ENCODE measurements around the gene SOHLH1.

SOHLH1 gene

DNA sequence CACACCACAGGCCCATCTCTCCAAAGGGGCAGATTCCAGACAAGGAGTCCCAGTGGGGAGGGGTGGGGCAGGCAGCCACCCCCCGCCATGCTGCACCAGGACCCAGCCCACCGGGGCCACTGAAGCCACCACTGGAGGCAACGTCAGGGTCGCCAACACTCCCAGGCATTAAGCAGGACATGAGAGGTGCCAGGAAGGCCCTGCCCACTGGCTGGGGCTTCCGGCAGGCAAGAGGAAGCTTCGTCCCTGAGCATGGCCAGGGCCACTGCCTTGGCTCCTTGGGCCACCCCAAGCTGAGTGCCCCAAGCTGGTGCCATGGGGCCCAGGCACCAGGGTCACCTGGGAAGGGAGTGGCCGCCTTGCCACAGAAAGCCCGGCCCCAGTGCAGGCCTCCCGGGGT lies 20.2 kb upstream of the SOHLH1 start:
- DNase-seq (ENCODE audit: low read depth), result no peak
- TF ChIP-seq CTCF (IDR thresholded peaks at IDR 0.05; ENCODE audit: control insufficient read depth, insufficient read depth, low read depth, low read length, missing control alignments), result no peak
- no peak overlapping the region for H3K4me3 ChIP-seq (ENCODE audit: control insufficient read depth, low read depth, low read length)

- no peak for DNase-seq (ENCODE audit: low read depth)
- H3K4me3 ChIP-seq (ENCODE audit: control insufficient read depth, low read depth, low read length), result no peak overlapping the region
- TF ChIP-seq CTCF (IDR thresholded peaks at IDR 0.05; ENCODE audit: control insufficient read depth, insufficient read depth, low read depth, low read length, missing control alignments), result no peak
Measured at GRCh38 chr9:135718616-135719015, 19.3 kb upstream of the SOHLH1 start.

DNA sequence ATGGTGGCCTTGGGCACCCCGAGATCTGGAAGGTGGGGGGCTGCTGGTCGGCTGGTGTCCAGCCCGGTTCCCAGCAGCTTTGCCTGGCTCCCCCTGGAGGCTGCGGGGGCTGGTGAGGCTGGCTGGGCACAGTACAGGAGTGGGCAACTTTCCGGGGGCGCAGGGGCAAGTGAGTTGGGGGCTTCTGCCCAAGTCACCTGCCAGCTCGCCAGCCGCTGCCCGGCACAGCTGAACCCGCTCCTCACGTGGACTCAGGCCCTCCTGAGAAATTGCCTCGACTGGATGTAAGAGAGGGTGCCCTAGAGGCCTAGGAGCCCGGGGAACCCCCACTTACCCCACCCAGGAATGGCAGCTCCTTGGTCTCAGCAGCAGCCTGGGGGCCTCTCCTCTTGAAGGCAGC lies 18.1 kb upstream of the SOHLH1 start:
- H3K4me3 ChIP-seq (ENCODE audit: control insufficient read depth, low read depth, low read length), result no peak overlapping the region
- DNase-seq (ENCODE audit: low read depth), result no peak
- TF ChIP-seq CTCF (IDR thresholded peaks at IDR 0.05; ENCODE audit: control insufficient read depth, insufficient read depth, low read depth, low read length, missing control alignments), result no peak

GRCh38 chr9:135716045-135716444 lies 16.8 kb upstream of the SOHLH1 start:
- H3K4me3 ChIP-seq (ENCODE audit: control insufficient read depth, low read depth, low read length), result no peak overlapping the region
- no peak for DNase-seq (ENCODE audit: low read depth)

DNA sequence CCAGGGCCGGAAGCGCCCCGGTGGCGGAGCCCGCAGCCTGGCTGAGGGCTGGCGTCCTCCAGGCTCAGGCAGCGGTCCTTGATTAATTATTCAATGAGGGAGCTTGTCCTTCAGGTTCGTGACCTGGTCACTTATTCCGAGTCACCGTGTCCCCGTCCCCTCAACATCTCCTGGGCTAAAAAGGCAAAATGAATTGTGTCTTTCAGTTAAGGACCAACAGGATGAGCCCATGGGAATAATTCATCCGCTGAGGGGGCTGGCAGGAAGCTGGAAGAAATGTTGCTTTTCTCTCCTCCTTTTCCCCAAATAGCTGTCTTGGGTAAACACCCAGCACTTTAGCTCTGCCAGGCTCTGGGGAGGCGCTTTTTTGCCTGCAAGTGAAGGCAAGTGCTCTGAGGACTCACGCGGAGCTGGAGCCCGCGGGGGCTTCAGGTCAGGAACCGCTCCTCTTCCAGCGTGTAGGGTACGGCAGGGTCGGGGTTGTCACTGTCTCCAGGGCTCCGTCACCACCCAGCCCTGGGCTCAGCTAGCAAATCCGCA lies 15.8 kb upstream of the SOHLH1 start:
- H3K4me3 ChIP-seq (ENCODE audit: control insufficient read depth, low read depth, low read length), result no peak overlapping the region
- no peak for TF ChIP-seq CTCF (IDR thresholded peaks at IDR 0.05; ENCODE audit: control insufficient read depth, insufficient read depth, low read depth, low read length, missing control alignments)
- no peak for DNase-seq (ENCODE audit: low read depth)

More at GRCh38 chr9:135716045-135716444, 16.8 kb upstream of the SOHLH1 start:
- TF ChIP-seq CTCF (IDR thresholded peaks at IDR 0.05; ENCODE audit: control insufficient read depth, insufficient read depth, low read depth, low read length, missing control alignments), result no peak

GRCh38 chr9:135714242-135715055 lies 15.2 kb upstream of the SOHLH1 start:
- no peak for DNase-seq (ENCODE audit: low read depth)
- no peak for TF ChIP-seq CTCF (IDR thresholded peaks at IDR 0.05; ENCODE audit: control insufficient read depth, insufficient read depth, low read depth, low read length, missing control alignments)
- H3K4me3 ChIP-seq (ENCODE audit: control insufficient read depth, low read depth, low read length), result no peak overlapping the region
